LNCaP clone FGC (cell line): ENCODE data around the gene PPP2R5C.
A peak's percentile ranks its signal among the peaks of the same experiment; 100 is the strongest.

Experiments
- DNase-seq: peaks from one replicate; pipeline ENCODE4 v3.0.0-alpha.2; 2011; ENCODE audit warnings: low read depth
- H3K4me3 ChIP-seq: 2 replicates; pipeline ENCODE4 v1.5.1; 2011; ENCODE audit warnings: mild to moderate bottlenecking, low read depth, low read length, control low read depth
- CTCF ChIP-seq: IDR thresholded peaks from 2 replicates; pipeline ENCODE4 v1.5.1; 2012; ENCODE audit warnings: mild to moderate bottlenecking; ENCODE audit not compliant: control insufficient read depth, insufficient read depth; ENCODE audit errors: extremely low read depth

PPP2R5C gene

GRCh38 chr14:101758913-101759593 is 2.5 kb upstream of the PPP2R5C start:
- no peak overlapping the region for H3K4me3 ChIP-seq
- no peak for DNase-seq
- no peak for TF ChIP-seq CTCF

- no peak for TF ChIP-seq CTCF
- DNase-seq = peak; percentile 85
- peak overlapping the region; percentile 24 for H3K4me3 ChIP-seq
Measured at GRCh38 chr14:101760138-101761011, 1.1 kb upstream of the PPP2R5C start.

- H3K4me3 ChIP-seq = peak overlapping the region; percentile 59
- DNase-seq = no peak
- TF ChIP-seq CTCF = no peak
Measured at GRCh38 chr14:101761881-101762529, 496 bp downstream of the PPP2R5C start.

GRCh38 chr14:101762530-101763101 is 1.1 kb downstream of the PPP2R5C start:
- TF ChIP-seq CTCF = no peak
- peak overlapping the region; percentile 59 for H3K4me3 ChIP-seq

GRCh38 chr14:101763941-101764709 is 2.6 kb downstream of the PPP2R5C start:
- DNase-seq = no peak
- no peak overlapping the region for H3K4me3 ChIP-seq
- TF ChIP-seq CTCF = no peak

More at GRCh38 chr14:101762530-101763101, 1.1 kb downstream of the PPP2R5C start:
- no peak for DNase-seq

GRCh38 chr14:101767618-101768362 is 6.3 kb downstream of the PPP2R5C start:
- TF ChIP-seq CTCF = no peak
- no peak for DNase-seq
- H3K4me3 ChIP-seq = no peak overlapping the region
